ENCODE measurements around the gene CDK8. TPM values are rescaled to one million over a fixed set of nuclear protein-coding genes. Genes with fewer than 3 reads are reported as not detected.
"Not testable (repeated sequence)": the region's sequence is repeated elsewhere in the genome, so short reads cannot be mapped to it uniquely, and the experiment has no call there.

CDK8 gene
- total RNA-seq, 1 donor from 2014 or later = 10.4 TPM

- intact Hi-C loops (cut with DNase I) = no loop called here
- ATAC-seq = no peak
- DNase-seq (ENCODE audit: low spot score) = no peak
These were observed 54.3 kb downstream of the CDK8 start for GRCh38 chr13:26308250-26308649.

- no peak for ATAC-seq
- DNase-seq (ENCODE audit: low spot score) = no peak
- intact Hi-C loops (cut with DNase I) = no loop called here
These were observed 54.9 kb downstream of the CDK8 start for GRCh38 chr13:26308836-26309235.

GRCh38 chr13:26310003-26310402, 56.1 kb downstream of the CDK8 start:
- ATAC-seq (no peak), DNase-seq (ENCODE audit: low spot score) (no peak)
- intact Hi-C loops (cut with DNase I) = no loop called here

- DNase-seq (ENCODE audit: low spot score) = no peak
- intact Hi-C loops (cut with DNase I) = no loop called here
- no peak for ATAC-seq
These were observed 56.5 kb downstream of the CDK8 start for GRCh38 chr13:26310470-26310869.

DNA sequence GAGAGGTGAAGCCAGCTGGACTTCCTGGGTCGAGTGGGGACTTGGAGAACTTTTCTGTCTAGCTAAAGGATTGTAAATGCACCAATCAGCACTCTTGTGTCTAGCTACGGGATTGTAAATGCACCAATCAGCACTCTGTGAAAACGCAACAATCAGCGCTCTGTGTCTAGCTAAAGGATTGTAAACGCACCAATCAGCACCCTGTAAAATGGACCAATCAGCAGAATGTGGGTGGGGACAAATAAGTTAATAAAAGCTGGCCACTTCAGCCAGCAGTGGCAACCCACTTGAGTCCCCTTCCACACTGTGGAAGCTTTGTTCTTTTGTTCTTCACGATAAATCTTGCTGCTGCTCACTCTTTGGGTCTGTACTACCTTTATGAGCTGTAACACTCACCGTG, 58.1 kb downstream of the CDK8 start:
- DNase-seq (ENCODE audit: low spot score); ATAC-seq; intact Hi-C loops (cut with DNase I): not testable (repeated sequence)

- DNase-seq (ENCODE audit: low spot score); intact Hi-C loops (cut with DNase I); ATAC-seq: not testable (repeated sequence)
These were observed 62.2 kb downstream of the CDK8 start for GRCh38 chr13:26316095-26316494.

- no peak for DNase-seq (ENCODE audit: low spot score)
- intact Hi-C loops (cut with DNase I) = no loop called here
These were observed 66.8 kb downstream of the CDK8 start for GRCh38 chr13:26320766-26321165.

DNA sequence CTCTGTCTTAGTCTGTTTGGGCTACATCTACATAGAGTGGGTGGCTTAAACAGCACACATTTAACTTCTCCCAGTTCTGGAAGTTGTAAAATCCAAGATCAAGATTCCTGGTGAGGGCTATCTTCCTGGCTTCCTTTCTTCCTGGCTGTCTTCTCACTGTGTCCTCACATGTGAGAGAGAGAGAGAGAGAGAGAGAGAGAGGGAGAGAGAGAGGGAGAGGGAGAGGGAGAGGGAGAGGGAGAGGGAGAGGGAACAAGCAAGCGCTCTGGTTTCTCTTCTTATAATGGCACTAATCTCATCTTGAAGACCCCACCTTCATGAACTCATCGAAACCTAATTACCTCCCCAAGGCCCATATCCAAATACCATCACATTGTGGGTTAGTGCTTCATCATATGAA, 69.2 kb downstream of the CDK8 start:
- intact Hi-C loops (cut with DNase I) = no loop called here
- DNase-seq (ENCODE audit: low spot score) = no peak
- no peak for ATAC-seq

More at GRCh38 chr13:26320766-26321165, 66.8 kb downstream of the CDK8 start:
- ATAC-seq = no peak

DNA sequence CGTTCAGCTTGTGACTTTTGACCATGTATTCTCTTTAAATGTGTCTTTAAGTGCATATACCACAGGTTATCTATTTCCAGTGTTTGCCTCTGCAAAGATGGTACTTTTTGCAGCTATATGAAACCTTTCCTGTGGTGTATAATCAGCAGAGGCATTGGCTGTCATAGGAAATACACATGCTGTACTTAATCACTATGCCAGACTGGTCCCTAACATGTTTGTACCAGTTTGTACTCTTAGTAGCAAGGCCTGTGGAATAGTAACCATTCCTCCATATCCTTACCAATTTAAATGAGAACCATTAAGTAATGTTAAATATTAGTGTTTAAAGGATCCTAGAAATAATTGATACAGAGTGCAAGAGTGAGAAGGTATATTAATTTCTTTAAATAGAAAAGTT, 69.8 kb downstream of the CDK8 start:
- intact Hi-C loops (cut with DNase I) = no loop called here
- DNase-seq (ENCODE audit: low spot score) (no peak), ATAC-seq (no peak)

GRCh38 chr13:26324294-26324693, 70.4 kb downstream of the CDK8 start:
- intact Hi-C loops (cut with DNase I) = no loop called here

GRCh38 chr13:26324867-26325266, 70.9 kb downstream of the CDK8 start:
- DNase-seq (ENCODE audit: low spot score) (no peak), ATAC-seq (no peak)
- intact Hi-C loops (cut with DNase I) = no loop called here

More at GRCh38 chr13:26324294-26324693, 70.4 kb downstream of the CDK8 start:
- DNase-seq (ENCODE audit: low spot score) (no peak), ATAC-seq (no peak)

- intact Hi-C loops (cut with DNase I) = no loop called here
- ATAC-seq = no peak
- DNase-seq (ENCODE audit: low spot score) = no peak
These were observed 71.9 kb downstream of the CDK8 start for GRCh38 chr13:26325876-26326275.

DNA sequence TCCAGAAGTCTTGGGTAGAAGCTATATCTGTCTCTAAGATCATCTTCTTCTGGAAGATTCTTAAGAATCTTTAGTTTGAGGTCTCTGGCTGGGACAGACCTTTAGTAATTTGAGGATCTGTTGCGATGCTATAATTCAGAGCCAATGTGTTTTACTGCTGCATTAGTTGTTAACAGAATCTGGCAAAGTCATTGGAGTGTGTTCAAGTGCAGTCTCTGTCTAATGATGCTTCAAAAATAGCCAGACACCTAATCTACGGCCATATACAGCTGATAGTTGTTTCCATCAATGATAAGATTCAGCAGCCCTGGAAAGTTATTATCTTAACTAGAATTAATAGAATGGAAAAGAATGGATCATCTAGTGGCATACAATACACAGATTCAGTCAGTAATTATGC, 72.6 kb downstream of the CDK8 start:
- no peak for ATAC-seq
- no peak for DNase-seq (ENCODE audit: low spot score)
- intact Hi-C loops (cut with DNase I) = no loop called here

DNA sequence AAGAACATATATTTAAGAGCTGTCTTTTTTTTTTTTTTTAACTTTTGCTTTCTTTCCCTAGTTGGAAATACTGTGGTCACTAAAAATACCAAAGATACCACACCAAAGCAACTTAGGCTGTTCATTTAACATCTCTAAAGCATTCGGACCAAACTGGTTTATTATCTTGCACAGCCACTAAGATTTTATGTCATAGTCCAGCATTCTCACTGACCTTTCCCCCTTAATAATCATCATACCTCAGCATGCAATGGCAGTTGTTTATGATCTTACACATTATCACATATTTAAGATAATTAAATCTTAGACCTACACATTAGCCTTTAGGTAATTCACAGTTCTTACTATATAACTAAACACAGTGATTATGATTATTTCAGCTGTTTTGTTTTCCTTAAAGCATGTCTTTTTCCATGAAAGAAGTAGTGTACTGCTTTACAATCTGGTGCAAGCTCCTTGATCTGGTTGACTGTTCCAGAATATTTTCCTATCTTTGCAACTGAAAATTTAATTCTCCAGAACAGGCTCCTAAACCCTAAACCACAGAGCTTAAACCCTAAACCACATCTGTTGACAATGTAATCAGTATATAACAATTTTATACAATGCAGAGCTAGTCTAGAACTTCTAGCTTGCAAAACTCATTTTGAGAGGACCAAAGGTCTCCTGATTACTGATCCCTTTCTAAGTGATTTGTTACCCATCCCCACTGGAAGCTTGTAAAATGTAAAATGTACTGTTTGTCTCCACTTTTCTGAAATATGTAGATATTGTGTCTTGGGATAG, 74.2 kb downstream of the CDK8 start:
- intact Hi-C loops (cut with DNase I) = no loop called here
- ATAC-seq (no peak), DNase-seq (ENCODE audit: low spot score) (no peak)

DNA sequence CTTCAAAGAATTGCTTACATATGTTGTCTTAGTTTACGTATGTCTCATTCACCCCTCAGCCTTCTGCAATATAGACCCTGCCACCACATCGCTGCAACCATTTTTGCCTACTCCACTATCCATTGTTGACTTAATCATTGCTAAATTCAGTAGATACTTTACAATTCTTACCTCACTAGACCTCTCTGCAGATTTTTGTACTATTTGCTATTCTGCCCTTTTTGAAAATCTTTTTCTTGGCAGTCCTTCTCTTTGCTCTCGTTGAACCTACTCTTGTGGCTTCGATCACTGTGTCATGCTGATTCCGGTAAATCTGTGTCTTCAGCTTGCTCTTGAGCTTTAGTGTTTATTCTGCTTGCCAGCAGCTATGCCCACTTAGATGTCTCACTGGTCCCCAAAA, 81.2 kb downstream of the CDK8 start:
- ATAC-seq (no peak), DNase-seq (ENCODE audit: low spot score) (no peak)
- intact Hi-C loops (cut with DNase I) = no loop called here

DNA sequence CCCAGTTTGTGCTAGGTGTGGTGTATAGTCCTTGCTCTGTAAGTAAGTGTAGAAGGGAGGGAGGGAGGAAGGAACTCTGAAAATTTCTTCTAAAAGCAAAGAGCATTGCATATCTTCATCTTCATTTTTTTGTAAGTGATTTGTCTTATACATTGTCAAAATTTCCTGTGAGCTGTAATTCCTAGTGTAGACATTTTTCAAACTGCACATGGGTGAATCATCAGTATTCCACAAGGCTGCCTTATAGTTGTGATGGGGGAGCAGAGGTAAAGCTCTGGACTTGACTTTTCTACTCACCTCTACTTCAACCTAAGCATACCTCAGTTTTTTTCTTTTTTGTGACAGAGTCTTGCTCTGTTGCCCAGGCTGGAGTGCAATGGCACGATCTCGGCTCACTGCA, 86.9 kb downstream of the CDK8 start:
- intact Hi-C loops (cut with DNase I) = no loop called here
- ATAC-seq (no peak), DNase-seq (ENCODE audit: low spot score) (no peak)

GRCh38 chr13:26342898-26343297, 89.0 kb downstream of the CDK8 start:
- intact Hi-C loops (cut with DNase I) = no loop called here
- DNase-seq (ENCODE audit: low spot score) (no peak), ATAC-seq (no peak)

DNA sequence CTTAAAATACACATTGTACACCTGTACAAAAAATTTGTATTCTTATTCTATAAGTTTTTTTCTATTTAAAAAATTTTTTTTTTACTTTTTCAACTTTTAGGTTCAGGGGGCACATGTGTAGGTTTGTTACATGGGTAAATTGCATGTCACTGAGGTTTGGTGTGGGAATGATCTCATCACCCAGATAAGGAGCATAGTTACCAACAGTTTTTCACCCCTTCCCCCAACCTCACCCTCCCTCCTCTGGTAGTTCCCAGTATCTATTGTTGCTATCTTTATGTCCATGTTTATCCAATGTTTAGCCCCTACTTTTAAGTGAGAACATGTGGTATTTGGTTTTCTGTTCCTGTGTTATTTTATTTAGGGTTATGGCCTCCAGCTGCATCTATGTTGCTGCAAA, 89.9 kb downstream of the CDK8 start:
- ATAC-seq (no peak), DNase-seq (ENCODE audit: low spot score) (no peak)
- intact Hi-C loops (cut with DNase I) = no loop called here

DNA sequence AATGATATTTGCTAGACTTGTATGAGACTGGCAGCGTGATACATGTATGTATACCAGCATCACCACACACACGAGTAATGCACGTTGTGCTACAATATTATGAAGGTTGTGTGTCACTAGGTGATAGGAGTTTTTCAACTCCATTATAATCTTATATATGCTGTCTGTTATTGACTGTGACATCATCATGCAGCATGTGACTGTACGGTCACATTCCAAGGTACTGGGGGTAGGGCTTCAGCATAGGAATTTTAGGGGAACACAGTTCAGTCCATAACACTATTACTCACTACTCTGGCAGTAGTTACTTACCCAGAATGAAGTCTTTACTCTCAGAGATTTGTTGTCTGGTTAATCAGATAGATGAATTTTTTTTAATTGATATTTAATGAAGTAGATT, 91.1 kb downstream of the CDK8 start:
- DNase-seq (ENCODE audit: low spot score) = no peak
- ATAC-seq = no peak
- intact Hi-C loops (cut with DNase I) = no loop called here

GRCh38 chr13:26348966-26349365, 95.0 kb downstream of the CDK8 start:
- ATAC-seq (no peak), DNase-seq (ENCODE audit: low spot score) (no peak)
- intact Hi-C loops (cut with DNase I) = no loop called here

DNA sequence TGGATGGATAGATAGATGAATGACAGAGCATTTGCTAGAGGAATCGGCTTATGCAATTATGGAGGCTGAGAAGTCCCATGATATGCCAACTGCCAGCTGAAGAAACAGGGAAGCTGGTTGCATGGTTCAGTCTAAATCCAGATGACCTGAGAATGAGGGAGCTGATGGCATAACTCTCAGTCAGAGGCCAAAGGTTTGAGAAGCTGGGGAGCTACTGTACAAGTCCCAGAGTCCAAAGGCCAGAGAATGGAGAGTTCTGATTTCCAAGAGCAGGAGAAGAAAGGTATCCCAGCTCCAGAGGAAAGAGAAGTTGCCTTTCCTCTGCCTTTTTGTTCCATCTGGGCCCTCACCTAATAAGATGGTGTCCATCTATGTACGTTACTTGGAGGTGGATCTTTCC, 108.3 kb downstream of the CDK8 start:
- intact Hi-C loops (cut with DNase I) = no loop called here
- no peak for DNase-seq (ENCODE audit: low spot score)
- no peak for ATAC-seq
